Trophoblast cell (in vitro differentiated cells and primary cell): ENCODE results near the gene NETO2.

ENCODE experiments used
- DNase-seq, 2 donors: peaks; one replicate each; pipeline ENCODE4 v3.0.0-alpha.2; 2016
- H2AFZ ChIP-seq: 2 replicates; pipeline ENCODE4 v1.6.1; 2013; ENCODE audit warnings: low read length, moderate library complexity, mild to moderate bottlenecking; ENCODE audit not compliant: insufficient read depth, poor library complexity
- H2AK5ac ChIP-seq: 2 replicates; pipeline ENCODE4 v1.6.1; 2013; ENCODE audit warnings: mild to moderate bottlenecking, low read length
- H2BK120ac ChIP-seq: 2 replicates; pipeline ENCODE4 v1.6.1; 2013; ENCODE audit warnings: low read length, mild to moderate bottlenecking, moderate library complexity; ENCODE audit not compliant: insufficient read depth, poor library complexity
- H2BK12ac ChIP-seq: 2 replicates; pipeline ENCODE4 v1.6.1; 2013; ENCODE audit warnings: mild to moderate bottlenecking, low read length, moderate library complexity
- H2BK5ac ChIP-seq: 2 replicates; pipeline ENCODE4 v1.6.1; 2013; ENCODE audit warnings: low read length, low read depth, moderate library complexity, mild to moderate bottlenecking; ENCODE audit not compliant: poor library complexity
- H3K14ac ChIP-seq: 2 replicates; pipeline ENCODE4 v1.6.1; 2013; ENCODE audit warnings: mild to moderate bottlenecking, low read length
- H3K18ac ChIP-seq: 2 replicates; pipeline ENCODE4 v1.6.1; 2013; ENCODE audit warnings: mild to moderate bottlenecking, low read length
- H3K23ac ChIP-seq: 2 replicates; pipeline ENCODE4 v1.6.1; 2013; ENCODE audit warnings: low read length
- H3K27ac ChIP-seq: 2 replicates; pipeline ENCODE4 v1.5.1; 2013; ENCODE audit warnings: low read depth, mild to moderate bottlenecking, inconsistent platforms, low read length, moderate library complexity
- H3K27me3 ChIP-seq: 2 replicates; pipeline ENCODE4 v1.6.1; 2013; ENCODE audit warnings: inconsistent platforms, mild to moderate bottlenecking, low read length, moderate library complexity; ENCODE audit not compliant: insufficient read depth
- H3K36me3 ChIP-seq, 2 experiments: 1 replicate in 1 of 2; 2 replicates in 1 of 2; pipeline ENCODE4 v1.6.1; 2013; ENCODE audit warnings: low read length in 2 of 2, mild to moderate bottlenecking in 2 of 2, moderate library complexity in 1 of 2; ENCODE audit not compliant: insufficient read depth in 2 of 2, control insufficient read depth in 1 of 2
- H3K4ac ChIP-seq: 2 replicates; pipeline ENCODE4 v1.6.1; 2013; ENCODE audit warnings: low read depth, mild to moderate bottlenecking, low read length, moderate library complexity
- H3K4me1 ChIP-seq, 2 experiments: 1 replicate in 1 of 2; 2 replicates in 1 of 2; pipeline ENCODE4 v1.6.1; 2013; ENCODE audit warnings: low read length in 2 of 2, mild to moderate bottlenecking in 2 of 2, moderate library complexity in 1 of 2; ENCODE audit not compliant: insufficient read depth in 2 of 2, control insufficient read depth in 1 of 2
- H3K4me2 ChIP-seq: 2 replicates; pipeline ENCODE4 v1.6.1; 2013; ENCODE audit warnings: inconsistent platforms, mild to moderate bottlenecking, low read length, moderate library complexity
- H3K4me3 ChIP-seq: 2 replicates; pipeline ENCODE4 v1.5.1; 2013; ENCODE audit warnings: mild to moderate bottlenecking, low read depth, low read length, inconsistent platforms
- H3K79me1 ChIP-seq: one replicate; pipeline ENCODE4 v1.6.1; 2013; ENCODE audit warnings: low read length
- H3K79me2 ChIP-seq: 2 replicates; pipeline ENCODE4 v1.6.1; 2013; ENCODE audit warnings: low read length, mild to moderate bottlenecking; ENCODE audit not compliant: control insufficient read depth, insufficient read depth, poor library complexity
- H3K9ac ChIP-seq: 2 replicates; pipeline ENCODE4 v1.6.1; 2013; ENCODE audit warnings: mild to moderate bottlenecking, low read length
- H3K9me3 ChIP-seq: 2 replicates; pipeline ENCODE4 v1.6.1; 2013; ENCODE audit warnings: low read depth, mild to moderate bottlenecking, control low read depth, inconsistent platforms, low read length; ENCODE audit not compliant: insufficient read depth
- H4K12ac ChIP-seq: 2 replicates; pipeline ENCODE4 v1.6.1; 2013; ENCODE audit warnings: low read depth, mild to moderate bottlenecking, low read length, moderate library complexity
- H4K8ac ChIP-seq: 2 replicates; pipeline ENCODE4 v1.6.1; 2013; ENCODE audit warnings: low read depth, mild to moderate bottlenecking, low read length, moderate library complexity
- H4K91ac ChIP-seq: one replicate; pipeline ENCODE4 v1.6.1; 2013; ENCODE audit warnings: low read depth, mild to moderate bottlenecking, low read length, moderate library complexity
- WGBS: extraction: QIAGEN DNeasy Blood & Tissue Kit; methylation state at CpG from one replicate; pipeline ENCODE4 v1.1.7; 2013; ENCODE audit warnings: missing lambda C conversion rate; ENCODE audit not compliant: insufficient read length, insufficient coverage; ENCODE audit errors: extremely low coverage; 5-methylcytosine and 5-hydroxymethylcytosine counted together

Gene NETO2

GRCh38 chr16:47082099-47082865 is 61.5 kb downstream of the NETO2 start:
- Histone ChIP-seq H3K79me2 (no peaks in the 10 kb centered on the region), H3K14ac (no peak overlapping the region), H2AK5ac (no peak overlapping the region), H3K27me3 (no peaks in the 10 kb centered on the region), H3K4me3 (no peak overlapping the region), H3K27ac (no peak overlapping the region), H4K8ac (no peak overlapping the region), H4K12ac (no peak overlapping the region), H3K9ac (no peak overlapping the region), H3K9me3 (no peaks in the 10 kb centered on the region), H3K36me3 (no peaks in the 10 kb centered on the region), H2BK5ac (no peak overlapping the region), H3K79me1 (no peaks in the 10 kb centered on the region), H2AFZ (no peak overlapping the region), H2BK120ac (no peak overlapping the region), H3K4me2 (no peak overlapping the region), H3K18ac (no peak overlapping the region), H4K91ac (no peak overlapping the region), H3K23ac (no peak overlapping the region), H3K4ac (no peak overlapping the region), H2BK12ac (no peak overlapping the region), H3K4me1 (no peaks in the 10 kb centered on the region)
- DNase-seq, result no peak
- WGBS, result no CpG with 5 or more reads among the region's 2 CpGs

- Histone ChIP-seq H3K27ac (no peak overlapping the region), H3K23ac (no peak overlapping the region), H3K4ac (no peak overlapping the region), H3K27me3 (no peaks in the 10 kb centered on the region), H3K14ac (no peak overlapping the region), H4K8ac (no peak overlapping the region), H4K91ac (no peak overlapping the region), H3K79me2 (no peaks in the 10 kb centered on the region), H3K4me3 (no peak overlapping the region), H3K4me2 (no peak overlapping the region), H2AFZ (no peak overlapping the region), H2BK5ac (no peak overlapping the region), H2BK120ac (no peak overlapping the region), H2AK5ac (no peak overlapping the region), H3K18ac (no peak overlapping the region), H3K9me3 (no peaks in the 10 kb centered on the region), H3K79me1 (no peaks in the 10 kb centered on the region), H3K4me1 (peaks cover 0 to 5% of the 10 kb centered on the region in 2 experiments), H3K9ac (no peak overlapping the region), H2BK12ac (no peak overlapping the region), H3K36me3 (no peaks in the 10 kb centered on the region), H4K12ac (no peak overlapping the region)
- no peak for DNase-seq
- no CpG with 5 or more reads among the region's 1 CpG for WGBS
Observed at GRCh38 chr16:47081115-47081514, 62.6 kb downstream of the NETO2 start.

GRCh38 chr16:47079860-47080259 is 63.9 kb downstream of the NETO2 start:
- no CpG with 5 or more reads among the region's 5 CpGs for WGBS

GRCh38 chr16:47073223-47074155 is 70.3 kb downstream of the NETO2 start:
- Histone ChIP-seq H4K91ac (no peak overlapping the region), H3K9ac (no peak overlapping the region), H3K79me2 (no peaks in the 10 kb centered on the region), H3K23ac (peak overlapping the region; percentile 87), H3K4me2 (no peak overlapping the region), H4K8ac (no peak overlapping the region), H3K36me3 (no peaks in the 10 kb centered on the region), H3K4me1 (peaks cover 0 to 5% of the 10 kb centered on the region in 2 experiments), H3K14ac (no peak overlapping the region), H3K27me3 (no peaks in the 10 kb centered on the region), H2BK120ac (no peak overlapping the region), H3K79me1 (no peaks in the 10 kb centered on the region), H3K4me3 (no peak overlapping the region), H2AFZ (no peak overlapping the region), H4K12ac (no peak overlapping the region), H3K18ac (no peak overlapping the region), H3K9me3 (no peaks in the 10 kb centered on the region), H2BK12ac (no peak overlapping the region), H2BK5ac (no peak overlapping the region), H3K4ac (no peak overlapping the region), H3K27ac (no peak overlapping the region), H2AK5ac (no peak overlapping the region)
- no CpG with 5 or more reads among the region's 6 CpGs for WGBS
- DNase-seq, result no peak

More at GRCh38 chr16:47079860-47080259, 63.9 kb downstream of the NETO2 start:
- Histone ChIP-seq H3K36me3 (no peaks in the 10 kb centered on the region), H3K27ac (no peak overlapping the region), H3K14ac (no peak overlapping the region), H3K9me3 (no peaks in the 10 kb centered on the region), H2AK5ac (no peak overlapping the region), H2AFZ (no peak overlapping the region), H2BK5ac (no peak overlapping the region), H3K4me2 (no peak overlapping the region), H4K91ac (no peak overlapping the region), H3K9ac (no peak overlapping the region), H3K4me1 (peaks cover 0 to 5% of the 10 kb centered on the region in 2 experiments), H3K4me3 (no peak overlapping the region), H3K18ac (no peak overlapping the region), H3K4ac (no peak overlapping the region), H4K8ac (no peak overlapping the region), H3K23ac (no peak overlapping the region), H3K79me1 (no peaks in the 10 kb centered on the region), H3K27me3 (no peaks in the 10 kb centered on the region), H4K12ac (no peak overlapping the region), H2BK12ac (no peak overlapping the region), H2BK120ac (no peak overlapping the region), H3K79me2 (no peaks in the 10 kb centered on the region)
- no peak for DNase-seq
